NK-92 (cell line): ENCODE results near the gene SHANK3.
"Not testable (repeated sequence)": the region's sequence is repeated elsewhere in the genome, so short reads cannot be mapped to it uniquely, and the experiment has no call there.

Source experiments
- DNase-seq: peaks from one replicate; lab custom pipeline; 2025; ENCODE audit not compliant: unreplicated experiment; lab: John Stamatoyannopoulos, UW

Gene SHANK3

DNA sequence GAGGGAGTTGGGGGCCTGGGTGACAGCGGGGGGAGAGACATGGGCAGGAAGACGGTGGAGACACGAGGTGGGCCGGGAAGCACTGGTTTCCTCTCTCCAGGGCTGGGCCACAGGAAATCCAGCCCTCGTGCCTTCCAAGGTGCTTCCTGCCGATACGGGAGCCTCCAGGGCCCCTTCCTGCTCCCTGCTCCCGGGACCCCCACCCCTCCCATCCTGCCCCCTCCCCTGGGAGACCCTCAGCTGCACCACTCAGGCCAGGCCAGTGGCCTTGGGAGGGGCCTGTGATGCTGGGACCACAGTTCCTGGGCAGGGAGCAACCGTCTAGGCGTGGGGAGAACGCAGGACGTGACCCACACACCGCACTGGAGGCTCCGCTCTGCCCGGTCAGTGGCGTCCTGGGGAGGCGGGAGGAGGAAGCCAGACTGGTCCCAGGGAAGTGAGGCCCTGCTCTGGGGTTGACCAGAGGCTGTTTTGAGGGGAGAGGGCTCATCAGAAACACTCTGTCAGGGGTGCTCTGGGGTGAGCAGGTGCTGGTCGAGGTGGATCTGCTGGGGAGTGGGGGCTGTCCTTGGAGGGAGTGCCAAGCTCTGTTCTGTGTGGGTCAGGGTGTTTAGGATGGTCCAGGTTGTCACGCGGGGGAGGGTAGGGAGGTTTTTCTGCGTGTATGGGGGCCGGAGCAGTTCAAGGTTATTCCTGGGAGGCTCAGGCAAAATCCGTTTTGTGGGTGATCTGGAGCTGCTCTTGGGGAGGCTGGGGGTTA, at the start of gene SHANK3:
Gene SHANK3 (plus strand): TSS at position 353 of the 760 bp plus-strand sequence.
- DNase-seq, result no peak

- no peak for DNase-seq
Measured at GRCh38 chr22:50624347-50625130, 48.1 kb upstream of the SHANK3 start.

DNA sequence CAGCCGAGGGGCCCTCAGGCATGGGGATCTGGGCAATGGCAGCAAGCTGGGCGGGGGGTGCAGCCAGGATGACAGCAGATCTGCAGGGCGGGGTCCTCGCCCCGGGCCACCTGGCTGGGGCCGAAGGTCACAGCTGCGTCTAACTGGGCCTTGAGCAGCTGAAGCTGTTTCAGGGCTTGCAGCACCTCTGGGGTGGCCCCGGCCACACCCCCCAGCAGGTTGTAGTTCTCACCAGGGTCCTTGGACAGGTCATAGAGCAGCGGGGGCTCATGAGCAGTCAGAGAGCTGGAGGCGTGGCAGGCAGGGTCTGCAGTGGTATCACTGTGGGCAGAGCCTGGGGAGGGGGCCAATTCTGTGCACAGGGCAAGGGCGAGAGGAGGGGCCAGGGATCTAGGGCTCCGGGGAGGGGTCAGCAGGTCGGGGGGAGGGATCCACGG, 47.5 kb upstream of the SHANK3 start:
- DNase-seq, result no peak

DNA sequence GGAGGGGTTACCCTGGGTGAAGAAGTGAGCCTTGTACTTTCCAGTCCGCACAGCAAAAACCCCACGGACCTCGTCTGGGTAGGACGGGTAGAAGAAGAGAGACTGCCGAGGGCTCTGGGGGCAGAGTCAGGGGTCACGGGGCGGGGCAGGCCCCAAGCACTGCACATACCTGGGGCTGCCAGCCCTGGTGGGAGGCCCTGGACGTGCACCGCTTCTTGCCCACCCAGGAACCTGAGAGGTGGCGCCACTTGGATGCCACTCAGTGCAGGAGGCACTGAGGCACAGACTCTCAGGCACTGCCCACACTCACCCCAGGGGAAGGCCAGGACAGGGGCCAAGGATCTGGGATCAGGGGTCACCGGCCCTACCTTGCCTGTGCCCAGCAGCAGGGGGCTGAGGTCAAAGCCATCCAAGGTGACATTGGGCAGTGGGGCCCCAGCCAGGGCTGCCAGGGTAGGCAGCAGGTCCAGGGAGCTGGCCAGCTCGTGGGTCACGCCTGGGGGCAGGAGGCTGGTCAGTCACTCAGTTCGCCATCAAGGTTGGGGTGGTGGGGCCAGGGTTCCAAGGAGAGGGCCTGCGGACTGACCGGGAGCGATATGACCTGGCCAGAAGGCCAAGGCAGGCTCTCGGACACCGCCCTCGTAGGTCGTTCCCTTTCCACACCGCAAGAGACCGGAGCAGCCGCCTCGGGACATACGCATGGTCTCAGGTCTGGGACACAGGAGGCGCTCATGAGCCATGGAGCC, 46.9 kb upstream of the SHANK3 start:
- DNase-seq, result no peak

GRCh38 chr22:50626314-50626849, 46.2 kb upstream of the SHANK3 start:
- no peak for DNase-seq

- DNase-seq, result no peak
Measured at GRCh38 chr22:50626850-50627641, 45.6 kb upstream of the SHANK3 start.

GRCh38 chr22:50627642-50628542, 44.7 kb upstream of the SHANK3 start, which contains the start of gene ARSA:
TSS of gene ARSA (minus strand) at chr22:50628152. CDS start at chr22:50627779, 373 bp downstream.
- no peak for DNase-seq

- DNase-seq, result no peak
Measured at GRCh38 chr22:50628543-50629134, 44.0 kb upstream of the SHANK3 start.

DNA sequence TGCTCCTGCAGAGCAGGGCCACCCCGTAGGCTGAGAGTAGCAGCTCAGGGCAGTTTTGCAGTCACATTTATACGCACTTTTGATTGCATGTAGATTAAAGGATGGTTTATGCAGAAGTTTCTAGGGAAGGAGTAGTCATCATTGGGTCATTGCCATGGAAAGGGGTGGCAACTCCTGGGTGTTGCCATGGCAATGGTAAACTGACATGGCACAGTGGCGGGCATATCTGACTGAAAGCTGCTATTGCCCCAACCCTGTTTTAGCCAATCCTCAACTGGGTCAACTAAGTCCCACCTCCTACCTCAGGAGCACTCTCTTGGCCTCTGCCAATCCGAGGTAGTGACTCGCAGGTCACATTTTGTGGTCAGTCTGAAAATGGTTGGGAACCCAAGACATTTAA, 42.2 kb upstream of the SHANK3 start:
- no peak for DNase-seq

DNA sequence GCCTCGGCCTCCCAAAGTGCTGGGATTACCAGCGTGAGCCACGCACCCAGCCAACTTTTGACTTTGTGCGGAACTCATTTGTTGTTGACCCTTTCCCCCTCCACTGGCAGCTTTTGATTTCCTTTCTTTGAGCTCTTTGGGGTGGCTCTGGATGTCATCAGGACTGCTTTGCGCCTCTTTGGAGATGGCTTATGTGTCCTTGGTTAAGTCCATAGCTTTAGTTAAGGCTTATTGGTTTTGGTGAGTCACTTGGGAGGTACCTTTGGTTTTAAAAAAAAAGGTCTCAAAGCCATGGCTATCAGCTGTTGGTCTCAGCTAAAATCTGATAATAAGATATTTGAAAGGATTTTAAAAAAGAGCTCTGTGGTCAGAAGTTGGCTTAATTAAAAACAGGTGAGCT, 39.5 kb upstream of the SHANK3 start:
- no peak for DNase-seq

DNA sequence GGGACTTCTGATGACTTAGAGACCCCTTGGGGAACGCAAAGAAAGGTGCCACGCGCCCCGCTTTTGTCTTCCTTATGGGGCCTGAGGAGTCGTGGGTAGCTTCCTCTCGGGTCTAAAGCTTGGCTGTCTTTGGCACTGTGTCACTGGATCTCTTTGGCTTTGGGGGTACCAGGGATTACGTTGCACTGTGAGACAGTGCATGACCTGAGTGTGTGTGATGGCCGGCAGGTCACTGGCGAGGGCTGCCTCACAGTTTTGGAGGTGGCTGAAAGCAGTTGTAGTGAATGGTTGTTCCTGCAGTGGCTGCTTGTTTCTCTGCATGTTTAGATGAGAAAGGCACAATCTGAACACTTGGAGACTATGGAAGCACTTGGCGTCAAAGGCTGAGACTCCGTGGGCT, 38.9 kb upstream of the SHANK3 start:
- no peak for DNase-seq

DNA sequence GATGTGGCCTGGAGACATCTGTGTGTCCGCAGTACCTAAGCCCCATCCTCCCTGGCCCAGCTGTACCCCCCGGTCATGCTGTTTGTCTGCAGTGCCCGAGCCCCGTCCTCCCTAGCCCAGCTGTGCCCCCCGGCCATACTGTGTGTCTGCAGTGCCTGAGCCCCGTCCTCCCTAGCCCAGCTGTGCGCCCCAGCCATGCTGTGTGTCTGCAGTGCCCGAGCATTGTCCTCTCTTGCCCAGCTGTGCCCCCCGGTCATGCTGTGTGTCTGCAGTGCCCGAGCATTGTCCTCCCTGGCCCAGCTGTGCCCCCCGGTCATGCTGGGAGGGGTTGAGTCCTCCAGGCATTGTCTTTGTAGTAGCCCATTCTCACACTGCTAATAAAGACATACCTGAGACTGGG, 37.0 kb upstream of the SHANK3 start:
- no peak for DNase-seq

- not testable (repeated sequence) for DNase-seq
Measured at GRCh38 chr22:50640296-50640695, 32.3 kb upstream of the SHANK3 start.

DNA sequence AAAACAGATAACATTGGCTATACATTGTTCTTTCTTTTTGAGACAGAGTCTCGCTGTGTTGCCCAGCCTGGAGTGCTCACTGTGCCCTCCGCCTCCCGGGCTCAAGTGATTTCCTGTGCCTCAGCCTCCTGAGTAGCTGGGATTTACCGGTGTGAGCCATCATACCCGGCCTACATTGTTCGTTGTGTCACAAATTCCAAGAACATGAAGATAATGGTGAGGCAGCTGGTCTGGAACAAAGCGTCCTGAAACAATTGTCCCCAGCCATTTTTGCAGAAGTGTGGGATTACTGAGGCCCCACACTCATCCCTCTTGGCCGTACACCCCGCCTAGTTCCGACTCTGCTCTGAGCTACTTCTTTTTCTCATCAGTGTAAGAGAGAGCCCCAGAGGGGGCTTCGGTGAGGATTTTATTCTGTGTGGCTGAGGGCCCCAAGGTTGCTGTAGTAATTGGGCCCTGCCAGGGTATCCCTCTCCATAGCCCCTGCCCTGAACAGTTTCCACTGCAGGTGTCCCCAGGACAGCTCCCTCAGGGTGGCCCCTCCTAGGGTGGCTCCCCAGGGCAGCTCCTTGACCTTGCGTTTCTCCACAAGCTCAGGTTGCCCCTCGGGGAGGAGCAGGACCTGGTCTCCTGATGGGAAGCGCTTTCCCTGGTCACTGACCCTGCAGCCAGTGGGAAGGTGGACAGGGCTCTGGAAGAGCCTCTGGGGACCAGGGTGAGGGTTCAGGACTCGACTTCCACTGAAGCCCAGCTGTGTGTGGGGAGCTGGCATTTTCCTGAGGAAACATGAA, 31.6 kb upstream of the SHANK3 start:
- DNase-seq, result no peak

DNA sequence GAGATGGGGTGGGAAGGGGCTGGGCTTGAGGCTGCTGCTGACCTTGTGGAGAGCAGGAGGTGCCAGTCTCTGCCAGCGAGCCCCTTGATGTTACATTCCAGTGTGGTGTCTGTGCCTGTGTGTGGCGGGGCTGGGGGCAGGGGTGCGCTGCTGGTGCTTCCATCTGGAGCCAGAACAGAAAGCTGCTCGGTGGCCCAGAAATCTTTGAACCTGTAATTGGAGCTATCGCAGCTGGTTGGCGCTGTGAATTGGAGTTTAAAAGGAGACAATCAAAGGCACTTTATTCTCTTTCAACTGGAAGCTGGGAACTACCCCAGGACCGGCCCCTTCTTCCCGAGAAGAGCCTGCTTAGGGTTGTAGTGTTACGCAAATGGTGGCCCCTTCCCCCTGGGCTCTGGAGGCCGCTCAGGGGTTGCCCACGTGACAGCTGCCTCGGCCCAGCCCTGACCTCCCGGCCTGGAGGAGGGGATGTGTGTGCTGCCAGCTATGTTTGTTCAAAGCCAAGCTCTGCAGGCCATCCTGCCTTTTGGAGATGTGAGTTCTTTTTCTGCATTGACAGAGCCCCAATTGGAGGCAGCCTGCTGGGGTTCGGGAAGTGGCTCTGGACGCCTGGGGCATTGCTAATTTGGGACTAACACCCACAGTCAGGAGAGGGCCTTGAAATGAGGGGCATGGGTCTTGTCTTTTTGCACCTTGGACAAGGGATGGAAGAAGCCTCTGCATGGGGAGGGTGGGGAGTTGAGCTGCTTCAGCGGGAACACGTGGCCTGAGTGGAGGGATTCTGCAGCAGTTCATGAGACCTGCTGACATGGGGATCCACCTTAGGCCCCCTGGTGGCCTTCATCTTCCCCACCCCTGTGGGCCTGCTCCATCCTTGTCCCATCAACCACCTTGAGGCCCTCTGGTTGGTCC, 30.7 kb upstream of the SHANK3 start:
- DNase-seq, result no peak

- not testable (repeated sequence) for DNase-seq
Measured at GRCh38 chr22:50643021-50643820, 29.4 kb upstream of the SHANK3 start.

DNA sequence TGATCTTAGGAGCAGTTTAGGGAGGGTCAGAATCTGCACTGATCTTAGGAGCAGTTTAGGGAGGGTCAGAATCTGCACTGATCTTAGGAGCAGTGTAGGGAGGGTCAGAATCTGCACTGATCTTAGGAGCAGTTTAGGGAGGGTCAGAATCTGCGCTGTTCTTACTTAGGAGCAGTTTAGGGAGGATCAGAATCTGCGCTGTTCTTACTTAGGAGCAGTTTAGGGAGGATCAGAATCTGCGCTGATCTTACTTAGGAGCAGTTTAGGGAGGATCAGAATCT, 28.9 kb upstream of the SHANK3 start:
- DNase-seq, result not testable (repeated sequence)
